Tibial nerve (tissue), 4 donors: ENCODE data around the gene DOHH. TPM values are rescaled to one million over a fixed set of nuclear protein-coding genes. Genes with fewer than 3 reads are reported as not detected.

ENCODE experiments used
- DNase-seq, 2 donors: peaks; one replicate each; pipeline ENCODE4 v3.0.0-alpha.2; 2019; ENCODE audit warnings: low spot score in 2 of 2
- H3K27ac ChIP-seq, 4 donors: fragments of 200-600 bp; sonication (generic) in 3 of 4; one replicate each; pipeline ENCODE4 v1.5.1; 2017 to 2019; ENCODE audit warnings: mild to moderate bottlenecking in 1 of 4
- H3K27me3 ChIP-seq, 2 donors: fragments of 200-600 bp; sonication (generic) in 1 of 2; one replicate each; pipeline versions ENCODE4 v1.5.1 to v1.6.0; 2017 to 2019
- H3K36me3 ChIP-seq, 3 donors: fragments of 200-600 bp; sonication (generic); one replicate each; pipeline ENCODE4 v1.5.1; 2018 to 2019
- H3K4me1 ChIP-seq, 4 donors: fragments of 200-600 bp; sonication (generic) in 3 of 4; one replicate each; pipeline ENCODE4 v1.5.1; 2017 to 2019
- H3K4me3 ChIP-seq, 4 donors: fragments of 200-600 bp; sonication (generic) in 3 of 4; one replicate each; pipeline ENCODE4 v1.5.1; 2017 to 2019; ENCODE audit warnings: mild to moderate bottlenecking in 1 of 4, moderate library complexity in 1 of 4
- H3K9me3 ChIP-seq, 4 donors: fragments of 200-600 bp; sonication (generic) in 3 of 4; one replicate each; pipeline ENCODE4 v1.5.1; 2017 to 2019
- CTCF ChIP-seq, 5 experiments: fragments of 200-600 bp in 3 of 5; fragments of 450-650 bp in 2 of 5; sonication (generic) in 3 of 5; IDR thresholded peaks; one replicate each; pipeline ENCODE4 v1.5.1; 2016 to 2019; ENCODE audit warnings: antibody characterized with exemption in 5 of 5, mild to moderate bottlenecking in 3 of 5, moderate library complexity in 2 of 5
- EP300 ChIP-seq, 2 donors: sonication (generic); formaldehyde crosslinking; IDR thresholded peaks; one replicate each; pipeline ENCODE4 v1.6.1; 2017; ENCODE audit warnings: antibody characterized with exemption in 2 of 2, mild to moderate bottlenecking in 1 of 2
- POLR2A ChIP-seq, 2 donors: fragments of 450-650 bp; IDR thresholded peaks; one replicate each; pipeline ENCODE4 v1.6.1; 2017; ENCODE audit warnings: antibody characterized with exemption in 2 of 2, mild to moderate bottlenecking in 2 of 2, moderate library complexity in 2 of 2
- WGBS, 2 donors: methylation state at CpG; one replicate each; pipeline ENCODE4 v1.1.5; 2018; 5-methylcytosine and 5-hydroxymethylcytosine counted together
- total RNA-seq, 4 donors: library from RNA; depleted of rRNA; stranded (reverse); fragments of >200 nt; gene quantifications; one replicate each; pipeline ENCODE4 v1.1.0, GENCODE V29; 2016

The DOHH gene
- total RNA-seq, 4 donors from 2014 or later, result 19.7 to 30.3 (median 23.0) TPM

- no peak overlapping the region for H3K4me3 ChIP-seq
- 72 to 73% methylated on average over 2 of the region's 2 CpGs for WGBS, 2 donors
- no peak for DNase-seq
- no peaks in the 10 kb centered on the region for H3K9me3 ChIP-seq
- H3K4me1 ChIP-seq, result peaks cover 0 to 12% (median 2%) of the 10 kb centered on the region in 4 donors
- no peaks in the 10 kb centered on the region for H3K36me3 ChIP-seq
- H3K27me3 ChIP-seq, result peaks cover 0 to 12% of the 10 kb centered on the region in 2 donors
- no peak overlapping the region for H3K27ac ChIP-seq
- TF ChIP-seq EP300 (IDR thresholded peaks at IDR 0.05), result no peak
- TF ChIP-seq POLR2A (IDR thresholded peaks at IDR 0.05), result no peak
- TF ChIP-seq CTCF (IDR thresholded peaks at IDR 0.05), result no peak
Measured at GRCh38 chr19:3474614-3475013, 25.9 kb downstream of the DOHH start.

- Histone ChIP-seq H3K4me1 (peaks cover 0 to 18% (median 2%) of the 10 kb centered on the region in 4 donors), H3K27ac (no peak overlapping the region), H3K4me3 (no peak overlapping the region), H3K36me3 (no peaks in the 10 kb centered on the region), H3K9me3 (no peaks in the 10 kb centered on the region), H3K27me3 (peaks cover 0 to 8% of the 10 kb centered on the region in 2 donors)
- no peak for DNase-seq
- TF ChIP-seq EP300 (IDR thresholded peaks at IDR 0.05) (no peak), POLR2A (IDR thresholded peaks at IDR 0.05) (no peak), CTCF (IDR thresholded peaks at IDR 0.05) (no peak)
- 75 to 84% methylated on average over 8 of the region's 8 CpGs for WGBS, 2 donors
Measured at GRCh38 chr19:3474010-3474409, 26.5 kb downstream of the DOHH start.

GRCh38 chr19:3471954-3472655, 28.4 kb downstream of the DOHH start:
- DNase-seq, result peak in 1 of 2 donors; percentile 44
- Histone ChIP-seq H3K36me3 (peaks cover 0 to 7% (median 0%) of the 10 kb centered on the region in 3 donors), H3K27me3 (no peaks in the 10 kb centered on the region), H3K27ac (no peak overlapping the region), H3K4me1 (peaks cover 0 to 28% (median 2%) of the 10 kb centered on the region in 4 donors), H3K9me3 (peaks cover 0 to 2% (median 0%) of the 10 kb centered on the region in 4 donors), H3K4me3 (no peak overlapping the region)
- whole genome bisulfite sequencing, 2 donors, result 19 to 21% methylated on average over 19 to 24 of the region's 24 CpGs
- no peak for TF ChIP-seq POLR2A (IDR thresholded peaks at IDR 0.05)
- no peak for TF ChIP-seq EP300 (IDR thresholded peaks at IDR 0.05)
- TF ChIP-seq CTCF (IDR thresholded peaks at IDR 0.05), result peak; percentile 76 to 93 (median 86)

- Histone ChIP-seq H3K4me1 (peaks cover 0 to 43% (median 2%) of the 10 kb centered on the region in 4 donors), H3K4me3 (no peak overlapping the region), H3K27me3 (no peaks in the 10 kb centered on the region), H3K9me3 (peaks cover 0 to 2% (median 0%) of the 10 kb centered on the region in 4 donors), H3K27ac (peak overlapping the region in 1 of 4 donors; percentile 33), H3K36me3 (peaks cover 0 to 11% (median 0%) of the 10 kb centered on the region in 3 donors)
- TF ChIP-seq CTCF (IDR thresholded peaks at IDR 0.05), result no peak
- no peak for TF ChIP-seq EP300 (IDR thresholded peaks at IDR 0.05)
- TF ChIP-seq POLR2A (IDR thresholded peaks at IDR 0.05), result no peak
- 62% methylated on average over 11 of the region's 11 CpGs for WGBS, 2 donors
- no peak for DNase-seq
Measured at GRCh38 chr19:3470500-3471128, 29.9 kb downstream of the DOHH start.
